22Rv1 (cell line): Measurements from ENCODE around the gene RNF212.

Experiments
- CTCF ChIP-seq: fragments of 450-650 bp; IDR thresholded peaks from 2 replicates; pipeline ENCODE4 v1.5.1; 2017; ENCODE audit warnings: mild to moderate bottlenecking
- ZFX ChIP-seq: fragments of 450-650 bp; IDR thresholded peaks from 2 replicates; pipeline ENCODE4 v1.6.1; 2017; ENCODE audit warnings: antibody characterized with exemption, borderline replicate concordance

GRCh38 chr4:1097553-1097952, 15.8 kb downstream of the RNF212 start:
- TF ChIP-seq CTCF (no peak), ZFX (no peak)
